ENCODE results near the gene C17orf58.

DNA sequence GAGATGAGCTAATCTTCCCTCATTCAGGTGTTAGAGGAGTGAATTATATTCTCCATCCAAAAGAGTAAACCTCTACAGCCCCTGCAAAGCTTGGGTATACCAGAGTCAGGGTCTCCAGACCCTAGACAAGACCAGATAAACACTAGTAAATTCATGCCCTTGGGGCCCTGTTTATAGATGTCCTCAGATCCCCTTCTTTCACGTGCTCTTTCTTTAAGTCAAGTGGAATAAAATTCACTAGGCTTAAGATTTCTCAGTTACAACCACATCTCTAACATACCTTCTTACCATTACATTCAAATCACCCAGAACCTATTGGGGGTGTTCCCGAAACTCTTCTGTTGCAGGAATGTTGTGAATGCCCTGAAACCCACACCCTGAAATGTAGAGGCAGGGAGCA, 2.2 kb upstream of the C17orf58 start:
- no peak for TF ChIP-seq CTCF (IDR thresholded peaks at IDR 0.05)
- no peak for TF ChIP-seq ZFX (IDR thresholded peaks at IDR 0.05; ENCODE audit: borderline replicate concordance)

Measured in 22Rv1 (cell line).